Psoas muscle (tissue), 8 donors: ENCODE measurements around the gene TMEM258. TPM values are rescaled to one million over a fixed set of nuclear protein-coding genes. Genes with fewer than 3 reads are reported as not detected.

Experiments
- ATAC-seq, 4 donors: fragments of 200-7000 bp; cut with Tn5 transposase; one replicate each; pipeline ENCODE4 v1.9.1; 2020; ENCODE audit warnings: moderate library complexity in 3 of 4, mild to moderate bottlenecking in 2 of 4
- DNase-seq, 2 donors: peaks; one replicate each; pipeline ENCODE4 v3.0.0-alpha.2; 2020
- H3K27ac ChIP-seq: fragments of 200-600 bp; one replicate; pipeline ENCODE4 v1.8.0; 2022
- H3K27me3 ChIP-seq, 3 donors: fragments of 200-600 bp in 1 of 3; one replicate each; pipeline versions ENCODE4 v1.6.1 to v1.8.0; 2013 to 2022; ENCODE audit warnings: low read length in 2 of 3, mild to moderate bottlenecking in 2 of 3, moderate library complexity in 1 of 3; ENCODE audit not compliant: insufficient read depth in 3 of 3
- H3K36me3 ChIP-seq, 2 donors: fragments of 200-600 bp in 1 of 2; one replicate each; pipeline versions ENCODE4 v1.6.1 to v1.8.0; 2013 to 2022; ENCODE audit warnings: low read depth in 1 of 2, mild to moderate bottlenecking in 1 of 2, moderate library complexity in 1 of 2; ENCODE audit not compliant: insufficient read depth in 1 of 2
- H3K4me1 ChIP-seq: fragments of 200-600 bp; one replicate; pipeline ENCODE4 v1.8.0; 2022
- H3K4me3 ChIP-seq: fragments of 200-600 bp; one replicate; pipeline ENCODE4 v1.8.0; 2022; ENCODE audit warnings: mild to moderate bottlenecking
- H3K9me3 ChIP-seq: fragments of 200-600 bp; one replicate; pipeline ENCODE4 v1.8.0; 2022
- CTCF ChIP-seq: fragments of 200-600 bp; IDR thresholded peaks from one replicate; pipeline ENCODE4 v1.8.0; 2022; ENCODE audit warnings: antibody characterized with exemption
- WGBS, 3 donors: extraction: QIAGEN DNeasy Blood & Tissue Kit; methylation state at CpG; one replicate each; pipeline versions ENCODE4 v1.1.6 to v1.1.7; 2013; 5-methylcytosine and 5-hydroxymethylcytosine counted together
- intact Hi-C, 2 donors: fragments of 100-400 bp; cut with DNase I; formaldehyde crosslinking; loops; one replicate each; pipeline versions ENCODE4 v1.11.0 to v1.14.2; 2022
- polyA plus RNA-seq, 3 donors: library from polyadenylated mRNA; stranded (reverse); fragments of 200-250 nt; gene quantifications; one replicate each; pipeline ENCODE4 v1.2.3, GENCODE V29; 2013
- total RNA-seq, 4 donors: library from RNA; stranded (reverse); fragmentation: NEBNext Ultra II Directional in 2 of 4; extraction: Animal tissue kit (Norgen Biotek cat#: 25700) in 2 of 4; gene quantifications; one replicate each; pipeline versions ENCODE4 v1.2.1 to v1.2.4, GENCODE V29; 2021 to 2023
- donor health status: healthy with polysubstance abuse.
- donor health status: DM: no; HTN: no; CAD: no; lungs with moderate emphysema.
- donor health status: Bipolar disorder and iron deficiency.
- donor health status: healthy.
- donor health status: DM: yes; HTN: yes; CAD: no.
- donor health status: DM: no; HTN: no; CAD: no.
- donor health status: DM: no; HTN: no; CAD: no.
- donor health status: DM: yes; HTN: yes; CAD: no.

Gene TMEM258
- total and polyA plus RNA-seq, 7 donors, result 76.0 to 177 (median 93.2) TPM

GRCh38 chr11:61777234-61778090, 14.9 kb downstream of the TMEM258 start:
- TF ChIP-seq CTCF, result no peak
- Histone ChIP-seq H3K36me3 (no peaks in the 10 kb centered on the region), H3K4me1 (peaks cover 3% of the 10 kb centered on the region), H3K27ac (no peak overlapping the region), H3K4me3 (peak overlapping the region; percentile 53), H3K9me3 (no peaks in the 10 kb centered on the region), H3K27me3 (no peaks in the 10 kb centered on the region)
- peak; percentile 54 to 81 (median 66) for ATAC-seq
- 26 to 32% (median 26%) methylated on average over 54 to 67 of the region's 67 CpGs for WGBS, 3 donors
- DNase-seq, result peak; percentile 58 to 79
- intact Hi-C loops, result no loop called here

- 60 to 62% (median 62%) methylated on average over 9 of the region's 9 CpGs for WGBS, 3 donors
- H3K4me3 ChIP-seq, result no peak overlapping the region
- peak; percentile 54 for TF ChIP-seq CTCF
- DNase-seq (peak; percentile 47 to 74), ATAC-seq (peak; percentile 51 to 71 (median 54))
- H3K27me3 ChIP-seq, result no peaks in the 10 kb centered on the region
- H3K9me3 ChIP-seq, result no peaks in the 10 kb centered on the region
- H3K27ac ChIP-seq, result no peak overlapping the region
- H3K36me3 ChIP-seq, result no peaks in the 10 kb centered on the region
- peaks cover 3% of the 10 kb centered on the region for H3K4me1 ChIP-seq
- intact Hi-C loops, result no loop called here
Observed at GRCh38 chr11:61776561-61777075, 15.8 kb downstream of the TMEM258 start.

DNA sequence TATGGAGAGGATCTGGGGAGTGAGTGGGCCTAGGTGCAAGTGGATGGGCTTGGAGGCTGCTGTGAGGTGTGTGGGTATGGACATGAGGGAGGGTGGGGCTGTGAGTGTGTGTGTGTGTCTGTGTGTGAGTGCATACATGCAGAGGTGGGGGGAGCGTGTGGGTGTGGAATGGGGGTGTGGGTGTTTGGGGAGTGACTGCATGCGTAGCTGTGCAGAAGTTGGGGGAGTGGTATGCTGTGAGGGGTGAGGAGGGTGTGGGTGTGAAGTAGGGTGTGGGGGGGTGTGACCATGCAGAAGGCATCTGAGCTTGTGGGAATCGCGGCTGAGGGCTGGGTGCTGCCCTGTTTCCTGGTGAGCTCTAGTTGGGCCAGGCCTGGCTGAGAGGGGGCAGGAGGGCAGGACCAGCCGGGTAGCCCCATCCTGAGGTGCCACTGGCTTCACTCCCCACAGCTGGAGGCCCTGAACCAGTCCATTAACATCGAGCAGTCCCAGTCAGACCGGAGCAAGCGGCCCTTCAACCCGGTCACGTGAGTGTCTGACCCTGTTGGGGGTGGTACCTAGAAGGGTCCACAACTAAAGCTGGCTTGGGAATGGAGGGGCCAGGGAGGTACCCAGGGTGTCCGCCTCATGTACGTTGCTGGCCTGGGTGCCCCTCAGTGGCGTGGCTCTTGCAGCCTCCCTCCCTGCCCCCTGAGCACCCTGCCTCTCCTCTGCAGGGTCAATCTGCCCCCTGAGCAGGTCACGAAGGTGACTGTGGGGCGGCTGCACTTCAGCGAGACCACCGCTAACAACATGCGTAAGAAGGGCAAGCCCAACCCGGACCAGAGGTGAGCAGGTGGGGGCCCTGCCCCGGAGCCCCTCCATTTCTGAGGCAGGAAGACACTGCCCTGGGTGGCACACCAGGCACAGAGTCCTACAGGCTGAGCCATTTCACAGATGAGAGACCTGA, 16.5 kb downstream of the TMEM258 start:
- ATAC-seq, result no peak
- Histone ChIP-seq H3K27ac (no peak overlapping the region), H3K9me3 (no peaks in the 10 kb centered on the region), H3K4me3 (no peak overlapping the region), H3K4me1 (peaks cover 3% of the 10 kb centered on the region), H3K27me3 (no peaks in the 10 kb centered on the region), H3K36me3 (no peaks in the 10 kb centered on the region)
- intact Hi-C loops, result no loop called here
- WGBS, 3 donors, result 82 to 86% (median 83%) methylated on average over 18 to 20 of the region's 20 CpGs
- DNase-seq, result no peak
- TF ChIP-seq CTCF, result no peak

DNA sequence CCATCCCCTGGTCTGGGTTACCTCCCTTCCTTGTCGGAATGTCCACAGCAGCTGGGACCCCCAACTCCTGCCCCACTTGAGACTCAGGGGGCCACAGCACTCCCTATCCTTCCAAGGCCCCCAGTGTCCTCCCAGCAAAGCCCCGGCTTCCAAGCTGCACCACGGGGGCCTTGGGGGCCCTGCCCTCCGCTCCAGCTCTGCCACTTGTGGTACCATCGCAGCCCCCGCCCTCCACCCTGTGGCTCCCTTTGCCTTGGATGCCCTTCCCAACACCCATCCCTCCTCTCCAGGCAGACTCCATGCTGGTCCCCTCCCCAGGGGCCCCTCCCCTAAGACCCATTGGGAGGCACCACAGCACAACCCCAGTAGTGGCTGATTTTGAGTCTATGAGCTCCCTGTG, 17.3 kb downstream of the TMEM258 start:
- Histone ChIP-seq H3K4me1 (peaks cover 3% of the 10 kb centered on the region), H3K4me3 (no peak overlapping the region), H3K36me3 (no peaks in the 10 kb centered on the region), H3K27me3 (no peaks in the 10 kb centered on the region), H3K9me3 (no peaks in the 10 kb centered on the region), H3K27ac (no peak overlapping the region)
- DNase-seq (no peak), ATAC-seq (no peak)
- 93 to 96% (median 96%) methylated on average over 6 of the region's 6 CpGs for WGBS, 3 donors
- no peak for TF ChIP-seq CTCF
- intact Hi-C loops, result no loop called here
